Gastrocnemius medialis (tissue), 4 donors: ENCODE results near the gene TANGO6.
"Not testable (repeated sequence)": the region's sequence is repeated elsewhere in the genome, so short reads cannot be mapped to it uniquely, and the experiment has no call there.

ENCODE experiments used
- CTCF ChIP-seq, 5 experiments: fragments of 450-650 bp in 3 of 5; fragments of 200-600 bp in 2 of 5; sonication (generic) in 2 of 5; IDR thresholded peaks in 4 of 5; conservative IDR thresholded peaks in 1 of 5; 1 replicate in 4 of 5; 2 replicates in 1 of 5; pipeline ENCODE4 v1.5.1; 2016 to 2019; ENCODE audit warnings: antibody characterized with exemption in 5 of 5, mild to moderate bottlenecking in 3 of 5, moderate library complexity in 3 of 5
- POLR2A ChIP-seq, 2 donors: fragments of 450-650 bp; IDR thresholded peaks; one replicate each; pipeline ENCODE4 v1.6.1; 2017; ENCODE audit warnings: antibody characterized with exemption in 2 of 2, mild to moderate bottlenecking in 2 of 2, moderate library complexity in 2 of 2

- TF ChIP-seq CTCF (IDR thresholded peaks at IDR 0.05 in 4 of 5, conservative IDR thresholded peaks at IDR 0.05 in 1 of 5); POLR2A (IDR thresholded peaks at IDR 0.05): not testable (repeated sequence)
Measured at GRCh38 chr16:68842964-68843481, 308 bp upstream of the TANGO6 start.
